HUES6 (cell line): ENCODE results near the gene CKS1B.

Experiments
- H3K27ac ChIP-seq: 2 replicates; pipeline ENCODE4 v1.7.0; 2013; ENCODE audit warnings: low read depth, mild to moderate bottlenecking, low read length, inconsistent platforms
- H3K27me3 ChIP-seq: 2 replicates; pipeline ENCODE4 v1.6.1; 2013; ENCODE audit warnings: low read length; ENCODE audit not compliant: control insufficient read depth, insufficient read depth
- H3K36me3 ChIP-seq: 2 replicates; pipeline ENCODE4 v1.6.1; 2013; ENCODE audit warnings: low read length; ENCODE audit not compliant: control insufficient read depth, insufficient read depth
- H3K4me1 ChIP-seq: 2 replicates; pipeline ENCODE4 v1.6.1; 2013; ENCODE audit warnings: low read length; ENCODE audit not compliant: control insufficient read depth, insufficient read depth
- H3K4me3 ChIP-seq: 2 replicates; pipeline ENCODE4 v1.5.1; 2013; ENCODE audit warnings: low read depth, low read length
- H3K9ac ChIP-seq: one replicate; pipeline ENCODE4 v1.6.1; 2013; ENCODE audit warnings: mild to moderate bottlenecking, low read length
- H3K9me3 ChIP-seq: 2 replicates; pipeline ENCODE4 v1.6.1; 2013; ENCODE audit warnings: low read depth, low read length; ENCODE audit not compliant: control insufficient read depth, insufficient read depth

CKS1B gene

DNA sequence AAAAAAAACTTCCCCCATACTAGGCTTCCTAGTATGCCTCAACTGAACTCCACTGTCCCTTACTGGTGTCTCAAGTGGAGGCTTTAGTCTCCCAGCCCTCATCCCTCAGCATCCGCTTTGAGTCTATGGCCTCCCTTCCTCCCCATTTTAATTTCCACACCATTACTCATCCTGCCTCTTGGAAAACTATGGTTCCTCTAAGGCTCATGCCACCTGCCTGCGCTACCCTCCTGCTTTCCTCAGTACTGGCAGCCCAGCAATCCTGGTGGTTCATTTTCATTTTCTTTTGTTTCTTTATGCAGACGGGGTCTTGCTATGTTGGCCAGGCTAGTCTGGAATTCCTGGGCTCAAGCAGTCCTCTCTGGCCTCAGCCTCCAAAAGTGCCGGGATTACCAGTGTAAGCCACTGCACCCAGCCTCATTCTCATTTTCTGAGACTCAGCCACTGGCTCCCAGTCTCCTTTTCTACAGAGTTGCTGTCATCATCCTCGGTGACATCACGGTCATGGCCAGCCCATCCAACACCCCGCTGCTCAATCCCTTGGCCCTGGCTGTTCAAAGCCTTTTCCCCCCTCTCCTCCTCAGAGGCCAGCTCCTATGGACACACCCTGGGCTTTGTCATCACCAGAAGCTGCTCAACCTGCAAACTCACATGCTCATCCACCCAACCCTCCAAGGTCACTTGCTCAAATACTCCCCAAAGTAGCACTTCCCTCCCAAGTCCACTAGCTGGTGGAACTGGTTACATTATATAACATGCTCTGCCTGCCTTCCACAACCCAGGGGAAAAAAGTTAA, 35.7 kb upstream of the CKS1B start:
- no peak overlapping the region for H3K27ac ChIP-seq
- no peaks in the 10 kb centered on the region for H3K27me3 ChIP-seq
- H3K4me3 ChIP-seq = no peak overlapping the region
- peaks cover 6% of the 10 kb centered on the region; the same call in 1 of the 2 replicates for H3K4me1 ChIP-seq
- H3K9ac ChIP-seq = no peak overlapping the region
- H3K9me3 ChIP-seq = no peaks in the 10 kb centered on the region
- H3K36me3 ChIP-seq = no peaks in the 10 kb centered on the region

- Histone ChIP-seq H3K9me3 (no peaks in the 10 kb centered on the region), H3K36me3 (no peaks in the 10 kb centered on the region), H3K27me3 (no peaks in the 10 kb centered on the region), H3K4me3 (no peak overlapping the region), H3K9ac (no peak overlapping the region), H3K27ac (no peak overlapping the region), H3K4me1 (peaks cover 11% of the 10 kb centered on the region)
These were observed 34.3 kb upstream of the CKS1B start for GRCh38 chr1:154940213-154940560.

GRCh38 chr1:154940651-154941194, 33.8 kb upstream of the CKS1B start:
- Histone ChIP-seq H3K9me3 (no peaks in the 10 kb centered on the region), H3K27ac (no peak overlapping the region), H3K9ac (no peak overlapping the region), H3K36me3 (0 out of 2 replicates have a peak, but pooled peaks cover 4% of the 10 kb centered on the region), H3K4me3 (no peak overlapping the region), H3K4me1 (peaks cover 11% of the 10 kb centered on the region), H3K27me3 (no peaks in the 10 kb centered on the region)

DNA sequence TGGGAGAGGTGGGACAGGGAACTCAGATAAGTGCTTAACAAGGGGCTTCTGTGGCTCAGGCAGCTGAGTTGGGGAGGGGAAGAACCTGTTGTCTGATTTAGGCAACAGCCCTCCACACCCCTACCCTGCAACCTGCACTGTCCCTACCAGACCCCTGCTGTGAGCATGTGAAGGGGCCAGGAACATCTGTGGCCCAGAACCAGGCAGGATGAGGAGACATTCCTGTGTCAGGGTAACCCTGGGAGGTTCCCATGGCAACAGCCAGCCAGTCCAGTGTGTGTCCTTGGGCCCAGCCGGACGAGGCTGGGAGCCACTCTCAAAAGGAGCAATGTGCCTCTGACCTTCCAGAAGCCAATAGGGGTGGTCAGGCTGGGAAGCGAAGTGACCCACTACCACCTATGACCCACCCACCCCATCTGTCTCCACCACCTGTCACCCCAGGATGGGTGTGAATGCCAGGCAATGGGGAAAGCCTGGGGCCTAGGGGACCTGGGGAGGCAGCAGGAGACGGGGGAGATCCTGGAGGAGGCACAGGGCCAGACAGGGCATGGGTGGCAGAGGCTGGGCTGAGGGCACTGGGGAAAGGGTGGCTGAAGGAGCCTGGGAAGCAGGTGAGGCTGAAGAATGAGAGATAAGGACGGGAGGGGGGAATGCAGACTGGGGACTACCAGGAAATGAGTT, 33.0 kb upstream of the CKS1B start:
- Histone ChIP-seq H3K4me1 (peaks cover 11% of the 10 kb centered on the region), H3K9me3 (no peaks in the 10 kb centered on the region), H3K27ac (no peak overlapping the region), H3K9ac (no peak overlapping the region), H3K36me3 (0 out of 2 replicates have a peak, but pooled peaks cover 4% of the 10 kb centered on the region), H3K4me3 (no peak overlapping the region), H3K27me3 (no peaks in the 10 kb centered on the region)

GRCh38 chr1:154943649-154944400, 30.7 kb upstream of the CKS1B start:
- no peak overlapping the region for H3K27ac ChIP-seq
- H3K9me3 ChIP-seq = no peaks in the 10 kb centered on the region
- H3K36me3 ChIP-seq = peaks cover 12% of the 10 kb centered on the region
- H3K9ac ChIP-seq = no peak overlapping the region
- H3K27me3 ChIP-seq = no peaks in the 10 kb centered on the region
- H3K4me1 ChIP-seq = peaks cover 7% of the 10 kb centered on the region
- H3K4me3 ChIP-seq = no peak overlapping the region

GRCh38 chr1:154944401-154945159, 29.9 kb upstream of the CKS1B start:
- H3K4me3 ChIP-seq = no peak overlapping the region
- peaks cover 12% of the 10 kb centered on the region for H3K36me3 ChIP-seq
- H3K9ac ChIP-seq = no peak overlapping the region
- H3K27me3 ChIP-seq = no peaks in the 10 kb centered on the region
- H3K9me3 ChIP-seq = no peaks in the 10 kb centered on the region
- H3K27ac ChIP-seq = no peak overlapping the region
- peaks cover 7% of the 10 kb centered on the region for H3K4me1 ChIP-seq

DNA sequence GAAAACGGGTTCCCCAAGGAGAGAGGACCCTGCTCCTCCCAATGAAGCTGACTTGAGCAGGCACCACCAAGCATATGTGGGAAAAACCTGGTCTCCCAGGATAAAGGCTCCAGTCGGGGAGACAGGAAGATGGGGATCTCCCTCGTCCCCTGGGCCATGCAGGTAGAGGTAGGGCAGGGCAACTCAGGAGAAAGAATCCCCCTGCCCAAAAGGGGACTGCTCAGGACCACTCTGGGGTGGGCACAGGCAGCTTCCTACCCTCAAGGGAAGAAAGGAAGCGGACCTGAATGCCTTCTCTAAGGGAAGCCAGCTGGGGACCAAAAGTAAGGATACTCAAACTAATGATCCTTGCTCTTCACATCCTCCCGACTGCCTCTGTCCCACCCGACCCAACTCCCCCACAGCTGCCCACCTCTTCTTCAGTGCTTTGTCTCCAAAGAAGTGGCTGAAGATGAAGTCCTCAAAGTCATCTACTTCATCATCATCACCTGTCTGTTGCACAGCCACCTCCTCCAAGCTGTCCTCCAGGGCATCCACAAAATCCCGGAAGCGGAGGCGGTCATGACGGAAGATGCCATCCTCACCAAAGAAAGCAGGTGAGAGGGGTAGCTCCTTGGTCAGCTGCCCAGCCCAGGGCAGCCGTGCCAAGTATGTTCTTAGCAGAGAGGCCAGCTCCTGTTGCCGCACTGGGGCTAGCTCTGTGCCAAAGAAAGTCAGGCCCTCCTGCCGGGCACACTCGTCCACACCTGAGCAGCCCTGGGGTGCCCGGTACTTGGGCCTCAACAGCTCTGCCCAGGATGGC, 29.1 kb upstream of the CKS1B start:
- H3K36me3 ChIP-seq = peaks cover 12% of the 10 kb centered on the region
- no peak overlapping the region for H3K27ac ChIP-seq
- H3K9me3 ChIP-seq = no peaks in the 10 kb centered on the region
- no peaks in the 10 kb centered on the region for H3K27me3 ChIP-seq
- peaks cover 7% of the 10 kb centered on the region for H3K4me1 ChIP-seq
- no peak overlapping the region for H3K9ac ChIP-seq
- no peak overlapping the region for H3K4me3 ChIP-seq

- H3K4me1 ChIP-seq = peaks cover 5% of the 10 kb centered on the region
- no peaks in the 10 kb centered on the region for H3K27me3 ChIP-seq
- no peak overlapping the region for H3K4me3 ChIP-seq
- no peak overlapping the region for H3K9ac ChIP-seq
- no peak overlapping the region for H3K27ac ChIP-seq
- H3K9me3 ChIP-seq = no peaks in the 10 kb centered on the region
- peaks cover 18% of the 10 kb centered on the region for H3K36me3 ChIP-seq
These were observed 28.3 kb upstream of the CKS1B start for GRCh38 chr1:154945962-154946850.

DNA sequence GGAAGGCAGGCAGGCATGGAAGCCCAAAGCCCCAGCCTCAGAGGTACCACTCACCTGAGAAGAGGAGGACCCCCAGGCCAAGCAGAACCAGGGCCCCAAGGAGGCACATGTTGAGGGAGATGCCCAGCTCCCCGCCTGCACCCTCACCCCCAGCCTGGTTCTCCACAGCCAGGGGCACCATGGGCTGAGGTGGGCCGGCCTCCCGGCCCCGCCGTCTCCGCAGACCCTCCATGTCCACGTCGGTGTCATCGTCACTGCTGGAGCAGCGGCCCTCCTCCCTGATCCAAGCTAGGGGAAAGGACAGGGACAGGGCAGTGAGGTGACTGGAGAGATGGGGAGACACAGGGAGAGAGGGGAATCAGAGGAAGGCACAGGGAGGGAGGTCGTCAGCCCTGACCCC, 26.4 kb upstream of the CKS1B start:
- H3K36me3 ChIP-seq = peaks cover 20% of the 10 kb centered on the region
- H3K4me1 ChIP-seq = peaks cover 5% of the 10 kb centered on the region
- no peaks in the 10 kb centered on the region for H3K27me3 ChIP-seq
- no peak overlapping the region for H3K4me3 ChIP-seq
- no peak overlapping the region for H3K9ac ChIP-seq
- no peaks in the 10 kb centered on the region for H3K9me3 ChIP-seq
- no peak overlapping the region for H3K27ac ChIP-seq
